Activated B cell treated with CpG ODN at 0.5 μM for 24 hours (primary cell): Measurements from ENCODE around the gene PLCXD1. TPM values are rescaled to one million over a fixed set of nuclear protein-coding genes. Genes with fewer than 3 reads are reported as not detected.
"Not testable (repeated sequence)": the region's sequence is repeated elsewhere in the genome, so short reads cannot be mapped to it uniquely, and the experiment has no call there.

Source experiments
- ATAC-seq: fragments of 200-7000 bp; cut with Tn5 transposase; one replicate; pipeline ENCODE4 v1.10.0; 2021; ENCODE audit warnings: low read depth, mild to moderate bottlenecking, moderate library complexity
- CTCF ChIA-PET: fragments of 350-600 bp; sonication (Branson Sonifier 250); formaldehyde crosslinking; loops from one replicate; lab custom pipeline; 2021; ENCODE audit warnings: antibody characterized with exemption; lab: Charles Lee
- POLR2A ChIA-PET: fragments of 350-600 bp; sonication (Branson Sonifier 250); formaldehyde crosslinking; loops from one replicate; lab custom pipeline; 2021; ENCODE audit warnings: antibody characterized with exemption; lab: Charles Lee
- DNase-seq: peaks from one replicate; pipeline ENCODE4 v3.0.0; 2022
- H3K27ac Mint-ChIP-seq: one replicate; pipeline ENCODE4 v1.8.0; 2020; ENCODE audit warnings: mixed read lengths
- H3K27me3 Mint-ChIP-seq: one replicate; pipeline ENCODE4 v1.8.0; 2021; ENCODE audit warnings: mixed read lengths
- H3K36me3 Mint-ChIP-seq: one replicate; pipeline ENCODE4 v1.8.0; 2021; ENCODE audit warnings: low read depth, mixed read lengths
- H3K4me1 Mint-ChIP-seq: one replicate; pipeline ENCODE4 v1.8.0; 2021; ENCODE audit warnings: mixed read lengths
- H3K4me3 Mint-ChIP-seq: one replicate; pipeline ENCODE4 v1.8.0; 2020; ENCODE audit warnings: mild to moderate bottlenecking, mixed read lengths
- H3K9me3 Mint-ChIP-seq: one replicate; pipeline ENCODE4 v1.8.0; 2020; ENCODE audit warnings: mixed read lengths
- intact Hi-C: fragments of 100-400 bp; cut with micrococcal nuclease; formaldehyde crosslinking; loops from one replicate; pipeline ENCODE4 v1.15.1; 2024
- total RNA-seq: library from RNA; stranded (reverse); gene quantifications from 2 replicates; pipeline ENCODE4 v1.2.3, GENCODE V29; 2022
- TF ChIP-seq, protein P1 (sequence below): fragments of 200-600 bp; IDR thresholded peaks from one replicate; pipeline ENCODE4 v1.8.0; 2022; ENCODE audit warnings: antibody characterized with exemption, mild to moderate bottlenecking

Gene PLCXD1
- total RNA-seq, 1 donor from 2014 or later: 23.8 TPM

DNA sequence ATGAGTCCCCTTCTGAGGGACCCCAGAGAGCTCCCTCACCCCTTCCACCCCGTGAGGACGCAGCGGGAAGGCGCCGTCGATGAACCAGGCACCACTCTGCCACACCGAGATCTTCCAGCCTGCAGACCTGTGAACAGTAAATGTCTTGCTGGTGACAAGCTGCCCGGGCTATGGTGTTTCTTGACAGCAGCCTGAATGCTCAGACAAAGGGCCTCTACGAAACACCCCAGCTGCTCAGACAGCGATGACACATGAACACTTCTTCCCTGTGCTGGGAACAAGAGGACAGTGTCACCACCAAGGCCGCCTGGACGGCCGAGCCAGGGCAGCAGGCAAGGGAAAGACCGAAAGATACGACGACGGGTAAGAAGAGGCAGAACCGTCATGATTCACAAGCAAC lies 68.0 kb downstream of the PLCXD1 start:
- intact Hi-C loops: no loop called here
- Mint-ChIP-seq H3K4me3 (no peak overlapping the region), H3K27me3 (no peaks in the 10 kb centered on the region), H3K36me3 (peaks cover 22% of the 10 kb centered on the region), H3K4me1 (no peaks in the 10 kb centered on the region), H3K27ac (no peak overlapping the region), H3K9me3 (no peaks in the 10 kb centered on the region)
- ChIA-PET CTCF (no interaction called here), POLR2A (no interaction called here)
- no peak for ATAC-seq
- DNase-seq: no peak
- TF ChIP-seq, protein P1, sequence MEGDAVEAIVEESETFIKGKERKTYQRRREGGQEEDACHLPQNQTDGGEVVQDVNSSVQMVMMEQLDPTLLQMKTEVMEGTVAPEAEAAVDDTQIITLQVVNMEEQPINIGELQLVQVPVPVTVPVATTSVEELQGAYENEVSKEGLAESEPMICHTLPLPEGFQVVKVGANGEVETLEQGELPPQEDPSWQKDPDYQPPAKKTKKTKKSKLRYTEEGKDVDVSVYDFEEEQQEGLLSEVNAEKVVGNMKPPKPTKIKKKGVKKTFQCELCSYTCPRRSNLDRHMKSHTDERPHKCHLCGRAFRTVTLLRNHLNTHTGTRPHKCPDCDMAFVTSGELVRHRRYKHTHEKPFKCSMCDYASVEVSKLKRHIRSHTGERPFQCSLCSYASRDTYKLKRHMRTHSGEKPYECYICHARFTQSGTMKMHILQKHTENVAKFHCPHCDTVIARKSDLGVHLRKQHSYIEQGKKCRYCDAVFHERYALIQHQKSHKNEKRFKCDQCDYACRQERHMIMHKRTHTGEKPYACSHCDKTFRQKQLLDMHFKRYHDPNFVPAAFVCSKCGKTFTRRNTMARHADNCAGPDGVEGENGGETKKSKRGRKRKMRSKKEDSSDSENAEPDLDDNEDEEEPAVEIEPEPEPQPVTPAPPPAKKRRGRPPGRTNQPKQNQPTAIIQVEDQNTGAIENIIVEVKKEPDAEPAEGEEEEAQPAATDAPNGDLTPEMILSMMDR: no peak

DNA sequence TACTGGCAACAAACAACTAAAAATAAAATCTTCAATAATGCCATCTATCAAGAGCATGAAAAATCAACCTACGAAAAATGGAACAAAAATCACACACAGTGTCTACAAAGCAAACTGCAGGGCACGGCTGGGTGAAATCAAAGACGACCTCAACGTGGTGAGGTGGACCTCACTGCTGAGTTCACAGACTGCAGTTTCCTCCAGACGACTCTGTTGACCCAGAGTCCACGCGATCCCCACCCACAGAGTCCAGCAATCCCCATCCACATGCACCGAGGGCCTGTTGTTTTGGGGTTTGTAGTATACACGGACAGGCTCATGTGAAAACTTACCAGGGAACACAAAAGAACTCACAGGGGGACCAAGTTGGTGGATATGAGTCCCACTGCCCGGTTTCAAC lies 68.5 kb downstream of the PLCXD1 start:
- no peak for ATAC-seq
- intact Hi-C loops: no loop called here
- ChIA-PET POLR2A (no interaction called here), CTCF (no interaction called here)
- Mint-ChIP-seq H3K27me3 (no peaks in the 10 kb centered on the region), H3K36me3 (peaks cover 22% of the 10 kb centered on the region), H3K4me1 (peaks cover 1% of the 10 kb centered on the region), H3K9me3 (no peaks in the 10 kb centered on the region), H3K4me3 (no peak overlapping the region), H3K27ac (no peak overlapping the region)
- no peak for DNase-seq
- TF ChIP-seq, protein P1: no peak

DNA sequence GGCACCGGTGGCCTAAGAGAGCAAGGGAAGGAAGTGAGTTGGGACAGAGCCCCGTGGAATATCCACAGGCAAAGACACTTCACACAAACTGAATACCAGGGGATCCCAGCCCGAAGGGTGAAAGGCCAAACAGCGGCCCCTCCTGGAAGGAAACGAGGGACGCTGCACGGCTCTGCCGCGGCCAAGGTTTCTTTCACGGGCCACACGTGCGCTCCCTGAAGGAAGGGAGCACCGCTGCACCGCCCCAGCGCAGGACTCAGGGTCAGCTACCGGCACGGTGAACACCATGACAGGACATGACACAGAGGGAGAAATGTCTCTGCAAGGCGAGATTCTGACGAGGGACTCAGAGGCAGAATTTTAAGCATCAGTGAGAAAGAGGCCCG lies 69.0 kb downstream of the PLCXD1 start:
- no peak for DNase-seq
- intact Hi-C loops: no loop called here
- Mint-ChIP-seq H3K27ac (no peak overlapping the region), H3K4me3 (no peak overlapping the region), H3K9me3 (no peaks in the 10 kb centered on the region), H3K36me3 (peaks cover 23% of the 10 kb centered on the region), H3K27me3 (no peaks in the 10 kb centered on the region), H3K4me1 (peaks cover 3% of the 10 kb centered on the region)
- ATAC-seq: no peak
- ChIA-PET POLR2A (no interaction called here), CTCF (no interaction called here)
- TF ChIP-seq, protein P1: no peak

DNA sequence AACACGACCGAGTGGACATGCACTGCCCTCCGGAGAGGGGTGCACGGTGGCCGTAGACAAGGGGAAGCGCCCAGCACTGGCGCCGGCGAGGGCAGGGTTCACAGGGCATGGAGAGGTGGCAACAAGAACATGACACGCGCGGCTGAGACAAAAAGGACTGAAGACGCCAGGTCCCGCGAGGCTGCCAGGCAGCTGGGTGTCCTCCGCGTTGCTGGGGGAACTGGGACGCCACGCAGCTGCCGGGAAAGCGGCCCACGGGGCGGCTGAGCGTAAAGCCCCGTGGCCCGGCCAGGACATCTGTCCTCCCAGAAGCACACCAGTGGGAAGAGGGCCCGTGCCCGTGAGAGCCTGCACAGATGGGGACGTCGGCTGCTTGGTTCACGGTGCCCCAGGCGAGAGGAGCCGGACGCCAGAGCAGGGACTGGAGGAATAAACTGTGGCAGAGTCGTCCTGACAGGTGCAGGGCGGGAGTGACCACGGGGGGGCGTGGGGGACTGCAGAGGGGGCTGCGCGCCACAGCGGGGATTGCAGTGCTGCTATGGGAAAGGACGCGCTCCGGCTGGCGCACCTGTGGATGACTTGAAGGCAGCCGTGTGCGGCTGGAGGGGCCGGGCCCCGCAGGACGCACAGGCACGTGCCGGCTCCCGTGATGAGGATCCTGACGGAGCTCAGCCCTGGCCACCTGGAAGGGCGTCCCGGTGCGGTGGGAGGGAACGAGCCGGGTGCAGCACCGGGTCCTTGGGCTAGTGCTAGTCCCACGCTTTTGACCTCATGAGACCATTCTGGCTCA lies 69.5 kb downstream of the PLCXD1 start:
- H3K4me1 Mint-ChIP-seq: peaks cover 4% of the 10 kb centered on the region
- H3K27ac Mint-ChIP-seq: no peak overlapping the region
- ATAC-seq (no peak), DNase-seq (no peak)
- POLR2A ChIA-PET: no interaction called here
- TF ChIP-seq, protein P1: no peak
- H3K4me3 Mint-ChIP-seq: no peak overlapping the region
- CTCF ChIA-PET: no interaction called here
- H3K36me3 Mint-ChIP-seq: peaks cover 28% of the 10 kb centered on the region
- H3K27me3 Mint-ChIP-seq: no peaks in the 10 kb centered on the region
- intact Hi-C loops: no loop called here
- no peaks in the 10 kb centered on the region for H3K9me3 Mint-ChIP-seq

DNA sequence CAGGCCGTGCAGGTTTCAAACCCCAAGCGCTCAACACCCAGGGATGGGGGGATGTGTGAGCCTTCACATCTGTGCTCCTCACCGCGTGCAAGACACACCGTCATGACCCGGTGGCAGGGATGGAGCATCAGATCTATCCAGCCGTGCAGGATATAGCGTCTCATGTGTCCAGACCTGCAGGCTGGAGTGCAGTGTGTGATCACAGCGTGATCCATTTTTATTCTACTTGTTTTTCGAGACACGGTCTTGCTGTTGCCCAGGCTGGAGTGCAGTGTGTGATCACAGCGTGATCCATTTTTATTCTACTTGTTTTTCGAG lies 70.1 kb downstream of the PLCXD1 start:
- peaks cover 31% of the 10 kb centered on the region for H3K36me3 Mint-ChIP-seq
- H3K9me3 Mint-ChIP-seq, POLR2A ChIA-PET, intact Hi-C loops, ATAC-seq, DNase-seq, CTCF ChIA-PET, H3K27me3 Mint-ChIP-seq, H3K4me3 Mint-ChIP-seq, H3K4me1 Mint-ChIP-seq, H3K27ac Mint-ChIP-seq: not testable (repeated sequence)

DNA sequence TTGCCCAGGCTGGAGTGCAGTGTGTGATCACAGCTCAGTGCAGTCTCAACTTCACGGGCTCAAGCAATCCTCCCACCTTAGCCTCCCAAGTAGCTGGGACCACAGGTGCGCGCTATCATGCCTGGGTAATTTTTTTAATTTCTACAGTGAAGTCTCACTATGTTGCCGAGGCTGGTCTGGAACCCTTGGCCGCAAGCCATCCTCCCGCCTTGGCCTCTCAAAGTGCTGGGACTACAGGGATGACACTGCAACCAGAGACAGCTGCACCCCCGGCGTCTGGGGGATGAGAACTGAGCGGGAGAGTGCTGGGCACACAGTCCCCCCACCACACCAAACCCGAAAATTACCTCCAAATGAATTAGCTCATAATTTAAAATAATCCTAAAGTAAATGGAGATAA lies 70.6 kb downstream of the PLCXD1 start:
- no peak for DNase-seq
- intact Hi-C loops: no loop called here
- peaks cover 32% of the 10 kb centered on the region for H3K36me3 Mint-ChIP-seq
- ATAC-seq: no peak
- no peaks in the 10 kb centered on the region for H3K9me3 Mint-ChIP-seq
- CTCF ChIA-PET: no interaction called here
- no peak overlapping the region for H3K27ac Mint-ChIP-seq
- no peaks in the 10 kb centered on the region for H3K27me3 Mint-ChIP-seq
- H3K4me3 Mint-ChIP-seq: no peak overlapping the region
- peaks cover 4% of the 10 kb centered on the region for H3K4me1 Mint-ChIP-seq
- POLR2A ChIA-PET: no interaction called here
- TF ChIP-seq, protein P1: no peak
